C4-2B (cell line): ENCODE measurements around the gene CHI3L1.

Experiments
- ZFX ChIP-seq: fragments of 450-650 bp; IDR thresholded peaks from 2 replicates; pipeline ENCODE4 v1.6.1; 2017
- TF ChIP-seq, protein P1 (sequence below): fragments of 450-650 bp; conservative IDR thresholded peaks from 2 replicates; pipeline ENCODE4 v1.5.1; 2017; ENCODE audit warnings: mild to moderate bottlenecking

DNA sequence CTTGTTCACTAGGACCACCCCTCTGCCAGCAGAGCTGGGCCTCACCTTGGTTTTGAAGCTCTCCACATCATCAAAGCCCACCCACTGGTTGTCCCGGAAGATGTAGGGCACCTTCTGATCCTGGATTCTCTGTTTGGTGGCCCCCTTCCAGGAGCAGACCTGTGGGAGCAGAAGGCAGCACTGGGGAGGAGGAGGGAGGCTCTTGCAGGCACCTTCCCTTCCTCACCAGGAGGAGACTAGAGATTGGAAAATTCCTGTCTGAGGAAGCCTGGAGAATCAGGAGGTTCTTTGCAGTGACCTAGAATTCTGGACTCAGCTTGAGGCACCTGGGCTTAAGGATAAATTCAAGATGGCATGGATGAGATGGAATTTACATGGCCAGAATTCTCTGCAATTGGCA, 32.7 kb upstream of the CHI3L1 start:
- TF ChIP-seq, protein P1, sequence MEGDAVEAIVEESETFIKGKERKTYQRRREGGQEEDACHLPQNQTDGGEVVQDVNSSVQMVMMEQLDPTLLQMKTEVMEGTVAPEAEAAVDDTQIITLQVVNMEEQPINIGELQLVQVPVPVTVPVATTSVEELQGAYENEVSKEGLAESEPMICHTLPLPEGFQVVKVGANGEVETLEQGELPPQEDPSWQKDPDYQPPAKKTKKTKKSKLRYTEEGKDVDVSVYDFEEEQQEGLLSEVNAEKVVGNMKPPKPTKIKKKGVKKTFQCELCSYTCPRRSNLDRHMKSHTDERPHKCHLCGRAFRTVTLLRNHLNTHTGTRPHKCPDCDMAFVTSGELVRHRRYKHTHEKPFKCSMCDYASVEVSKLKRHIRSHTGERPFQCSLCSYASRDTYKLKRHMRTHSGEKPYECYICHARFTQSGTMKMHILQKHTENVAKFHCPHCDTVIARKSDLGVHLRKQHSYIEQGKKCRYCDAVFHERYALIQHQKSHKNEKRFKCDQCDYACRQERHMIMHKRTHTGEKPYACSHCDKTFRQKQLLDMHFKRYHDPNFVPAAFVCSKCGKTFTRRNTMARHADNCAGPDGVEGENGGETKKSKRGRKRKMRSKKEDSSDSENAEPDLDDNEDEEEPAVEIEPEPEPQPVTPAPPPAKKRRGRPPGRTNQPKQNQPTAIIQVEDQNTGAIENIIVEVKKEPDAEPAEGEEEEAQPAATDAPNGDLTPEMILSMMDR, result no peak
- TF ChIP-seq ZFX, result no peak
